Activated CD8-positive, alpha-beta memory T cell treated with anti-CD3 and anti-CD28 coated beads for 1 hour (primary cell): ENCODE data around the gene CCDC40.

ENCODE experiments used
- DNase-seq, 2 donors: peaks; one replicate each; pipeline ENCODE4 v3.0.0-alpha.2; 2020; ENCODE audit warnings: low read depth in 1 of 2; ENCODE audit errors: extremely low read depth in 1 of 2

CCDC40 gene

DNA sequence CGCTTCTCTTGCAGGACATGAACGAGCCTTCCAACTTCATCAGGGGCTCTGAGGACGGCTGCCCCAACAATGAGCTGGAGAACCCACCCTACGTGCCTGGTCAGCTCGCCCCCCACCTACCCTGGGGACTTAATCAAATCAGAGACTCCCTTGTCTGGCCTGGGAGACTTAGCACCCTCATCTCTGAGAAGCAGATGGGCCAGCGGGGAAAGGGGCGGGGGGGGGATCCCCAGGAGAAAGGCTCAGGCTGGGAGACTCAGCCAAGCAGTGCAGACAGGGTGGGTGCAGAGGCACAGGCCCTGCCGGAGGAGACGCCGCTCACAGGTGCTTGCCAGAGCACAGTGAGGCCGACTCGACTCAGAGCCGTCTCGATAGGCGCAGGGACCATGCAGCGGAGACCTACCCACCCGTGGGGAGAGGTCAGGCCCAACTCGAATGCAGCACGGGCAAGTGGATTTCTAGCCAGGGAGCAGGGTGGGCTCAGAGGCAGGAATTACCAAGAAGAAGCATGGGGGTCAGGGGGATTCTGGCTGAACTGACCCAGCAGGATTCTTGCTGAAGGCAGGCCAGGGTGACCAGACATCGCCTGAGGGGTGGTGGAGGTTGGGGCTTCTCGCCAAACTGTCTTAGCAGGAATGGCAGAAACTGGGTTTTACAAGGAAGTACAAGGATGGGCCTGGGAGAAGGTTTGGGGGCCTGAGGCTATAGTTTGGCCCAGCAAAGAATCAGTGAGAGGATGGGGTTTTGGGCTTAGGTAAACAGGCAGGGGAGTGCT, 74.7 kb downstream of the CCDC40 start:
- DNase-seq: no peak

GRCh38 chr17:80111702-80112470, 75.4 kb downstream of the CCDC40 start:
- DNase-seq: no peak

DNA sequence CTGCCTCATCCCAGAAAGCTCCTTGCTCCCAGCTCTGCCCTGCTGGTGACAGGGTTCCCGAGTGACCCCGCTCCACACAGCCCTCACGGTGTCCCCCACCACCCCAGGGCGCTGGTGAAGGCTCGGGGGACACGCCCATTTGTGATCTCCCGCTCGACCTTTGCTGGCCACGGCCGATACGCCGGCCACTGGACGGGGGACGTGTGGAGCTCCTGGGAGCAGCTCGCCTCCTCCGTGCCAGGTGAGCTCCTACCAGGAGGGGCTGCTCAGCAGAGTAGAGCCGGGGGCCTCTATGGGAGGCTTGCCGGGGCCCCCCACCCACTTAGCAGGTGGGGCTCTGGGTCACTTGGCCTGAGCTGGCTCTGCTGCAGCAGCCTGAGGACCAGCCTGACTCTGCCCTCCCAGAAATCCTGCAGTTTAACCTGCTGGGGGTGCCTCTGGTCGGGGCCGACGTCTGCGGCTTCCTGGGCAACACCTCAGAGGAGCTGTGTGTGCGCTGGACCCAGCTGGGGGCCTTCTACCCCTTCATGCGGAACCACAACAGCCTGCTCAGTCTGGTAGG, 76.1 kb downstream of the CCDC40 start:
- DNase-seq: no peak

GRCh38 chr17:80113033-80113484, 76.6 kb downstream of the CCDC40 start:
- DNase-seq: no peak

DNA sequence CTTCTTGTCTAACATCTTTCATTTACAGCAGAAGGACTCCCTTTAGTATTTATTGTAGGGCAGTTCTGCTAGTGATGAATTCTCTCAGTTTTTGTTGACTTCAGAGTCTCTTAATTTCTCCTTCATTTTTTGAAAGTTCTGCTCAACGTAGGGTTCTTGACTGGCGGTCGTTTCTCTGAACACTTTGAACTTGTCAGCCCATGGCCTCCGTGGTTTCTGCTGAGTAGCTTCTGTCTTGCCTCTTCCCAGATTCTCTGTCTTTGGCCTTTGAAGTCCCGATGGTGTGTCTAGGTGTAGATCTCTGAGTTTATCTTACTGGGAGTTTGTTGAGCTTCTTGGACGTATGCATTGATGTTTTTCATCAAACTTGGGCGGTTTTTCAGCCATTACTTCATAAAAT, 78.3 kb downstream of the CCDC40 start:
- no peak for DNase-seq

- DNase-seq: no peak
Observed at GRCh38 chr17:80115159-80115558, 78.7 kb downstream of the CCDC40 start.

GRCh38 chr17:80116276-80116920, 80.0 kb downstream of the CCDC40 start:
- no peak for DNase-seq

- DNase-seq: no peak
Observed at GRCh38 chr17:80116921-80117380, 80.5 kb downstream of the CCDC40 start.

DNA sequence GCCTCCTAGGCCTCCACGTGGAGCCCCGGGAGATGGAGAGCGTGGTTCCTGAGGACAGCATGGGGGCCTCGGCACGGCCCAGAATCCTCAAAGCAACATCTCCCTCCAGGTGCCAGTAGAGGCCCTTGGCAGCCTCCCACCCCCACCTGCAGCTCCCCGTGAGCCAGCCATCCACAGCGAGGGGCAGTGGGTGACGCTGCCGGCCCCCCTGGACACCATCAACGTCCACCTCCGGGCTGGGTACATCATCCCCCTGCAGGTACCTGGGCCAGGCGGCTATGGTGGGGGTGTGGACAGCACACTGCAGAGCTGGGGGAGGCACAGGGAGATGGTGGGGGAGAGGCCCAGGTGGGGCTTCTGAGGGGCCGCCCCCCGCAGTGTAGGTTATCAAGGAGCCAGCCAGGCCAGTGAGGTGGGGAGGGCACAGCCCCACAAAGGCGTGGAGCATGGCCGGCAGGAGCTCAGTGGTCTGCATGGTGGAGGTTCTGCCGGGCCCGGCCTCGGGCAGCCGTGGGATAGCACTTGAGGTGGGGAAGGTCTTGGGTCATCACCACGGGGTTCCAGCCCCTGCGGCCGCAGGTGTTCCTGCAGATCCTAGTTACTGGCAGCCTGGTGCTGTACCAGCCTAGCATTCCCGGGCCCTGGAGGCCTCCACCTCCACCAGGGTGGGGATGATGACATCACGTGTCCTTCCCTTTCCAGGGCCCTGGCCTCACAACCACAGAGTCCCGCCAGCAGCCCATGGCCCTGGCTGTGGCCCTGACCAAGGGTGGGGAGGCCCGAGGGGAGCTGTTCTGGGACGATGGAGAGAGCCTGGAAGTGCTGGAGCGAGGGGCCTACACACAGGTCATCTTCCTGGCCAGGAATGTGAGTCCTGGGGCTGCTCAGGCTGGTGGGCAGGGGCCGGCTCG, 81.3 kb downstream of the CCDC40 start:
- DNase-seq: no peak

- DNase-seq: no peak
Observed at GRCh38 chr17:80118601-80119270, 82.3 kb downstream of the CCDC40 start.

GRCh38 chr17:80119271-80119791, 82.9 kb downstream of the CCDC40 start:
- DNase-seq: no peak

GRCh38 chr17:80119839-80120238, 83.4 kb downstream of the CCDC40 start:
- DNase-seq: no peak

- DNase-seq: no peak
Observed at GRCh38 chr17:80122026-80122575, 85.7 kb downstream of the CCDC40 start.

- DNase-seq: no peak
Observed at GRCh38 chr17:80122926-80123505, 86.6 kb downstream of the CCDC40 start.

GRCh38 chr17:80123791-80124190, 87.3 kb downstream of the CCDC40 start:
- DNase-seq: no peak

DNA sequence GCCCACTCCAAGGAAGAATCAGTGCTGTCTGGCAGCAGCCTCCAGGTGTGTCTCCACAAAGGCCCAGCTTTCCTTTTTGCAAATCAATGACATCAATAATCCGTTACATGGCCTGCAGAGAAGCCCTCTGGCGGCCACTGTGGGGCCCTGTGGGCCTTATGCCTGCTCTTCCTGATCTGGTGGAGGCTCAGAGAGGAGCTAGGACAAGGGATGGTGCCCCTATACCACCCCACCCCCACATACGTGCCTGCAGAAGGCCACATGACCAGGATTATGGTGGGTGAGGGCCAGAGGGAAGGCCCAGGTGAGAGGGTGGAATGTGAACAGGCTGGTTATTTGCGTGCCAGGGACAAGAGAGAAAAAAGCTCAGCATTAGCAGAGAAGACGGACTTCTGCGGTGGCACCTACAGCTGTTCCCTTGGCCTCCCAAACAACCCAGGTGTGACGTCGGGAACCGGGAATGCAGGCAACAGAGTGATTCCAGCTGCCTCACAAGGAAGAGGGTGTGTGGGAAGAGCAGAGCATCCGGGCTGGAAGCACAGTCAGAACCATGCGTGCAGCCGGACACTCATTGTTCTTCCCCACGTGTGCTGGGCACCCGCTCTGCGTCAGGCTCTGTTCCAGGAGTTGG, 88.0 kb downstream of the CCDC40 start:
- no peak for DNase-seq

DNA sequence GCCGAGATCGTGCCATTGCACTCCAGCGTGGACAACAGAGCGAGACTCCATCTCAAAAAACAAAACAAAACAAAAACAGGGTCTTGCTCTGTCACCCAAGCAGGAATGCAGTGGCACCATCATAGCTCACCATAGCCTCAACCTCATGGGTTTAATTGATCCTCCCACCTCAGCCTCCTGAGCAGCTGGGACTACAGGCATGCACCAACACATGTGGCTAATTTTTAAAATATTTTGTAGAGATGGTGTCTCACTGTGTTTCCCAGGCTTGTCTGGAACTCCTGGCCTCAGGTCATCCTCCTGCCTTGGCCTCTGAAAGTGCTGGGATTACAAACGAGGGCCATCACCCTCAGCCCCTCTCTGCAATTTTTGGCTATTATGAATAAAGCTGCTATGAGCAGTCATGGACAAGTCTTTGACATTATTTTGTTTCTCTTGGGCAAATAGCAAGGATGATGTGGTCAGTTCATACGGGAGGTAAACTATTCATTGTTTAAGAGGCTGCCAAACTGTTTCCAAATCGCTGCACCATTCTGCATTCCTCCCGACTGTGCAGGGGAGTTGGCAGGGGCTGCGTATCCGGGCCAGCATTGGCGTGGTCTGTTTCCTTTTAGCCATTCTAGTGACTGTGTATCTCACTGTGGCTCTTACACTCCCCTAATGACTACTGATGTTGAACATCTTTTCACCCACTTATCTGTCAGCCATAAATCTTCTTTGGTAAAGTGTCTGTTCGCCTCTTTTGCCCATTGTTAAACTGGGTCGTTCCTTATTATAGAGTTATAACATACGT, 89.4 kb downstream of the CCDC40 start:
- no peak for DNase-seq

DNA sequence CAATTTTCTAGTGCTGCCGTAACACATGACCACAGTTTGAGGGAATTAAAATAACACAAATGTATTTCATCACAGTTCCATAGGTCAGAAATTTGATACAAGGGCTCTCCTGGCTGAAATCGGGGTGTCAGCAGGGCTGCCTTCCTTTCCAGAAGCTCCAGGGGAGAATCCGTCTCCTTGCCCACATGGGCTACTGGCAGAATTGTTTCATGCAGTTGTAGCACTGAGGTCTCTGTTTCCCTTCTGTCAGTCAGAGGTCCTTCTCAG, 89.9 kb downstream of the CCDC40 start:
- DNase-seq: no peak
